ENCODE results near the gene MAN1A2.

The MAN1A2 gene

DNA sequence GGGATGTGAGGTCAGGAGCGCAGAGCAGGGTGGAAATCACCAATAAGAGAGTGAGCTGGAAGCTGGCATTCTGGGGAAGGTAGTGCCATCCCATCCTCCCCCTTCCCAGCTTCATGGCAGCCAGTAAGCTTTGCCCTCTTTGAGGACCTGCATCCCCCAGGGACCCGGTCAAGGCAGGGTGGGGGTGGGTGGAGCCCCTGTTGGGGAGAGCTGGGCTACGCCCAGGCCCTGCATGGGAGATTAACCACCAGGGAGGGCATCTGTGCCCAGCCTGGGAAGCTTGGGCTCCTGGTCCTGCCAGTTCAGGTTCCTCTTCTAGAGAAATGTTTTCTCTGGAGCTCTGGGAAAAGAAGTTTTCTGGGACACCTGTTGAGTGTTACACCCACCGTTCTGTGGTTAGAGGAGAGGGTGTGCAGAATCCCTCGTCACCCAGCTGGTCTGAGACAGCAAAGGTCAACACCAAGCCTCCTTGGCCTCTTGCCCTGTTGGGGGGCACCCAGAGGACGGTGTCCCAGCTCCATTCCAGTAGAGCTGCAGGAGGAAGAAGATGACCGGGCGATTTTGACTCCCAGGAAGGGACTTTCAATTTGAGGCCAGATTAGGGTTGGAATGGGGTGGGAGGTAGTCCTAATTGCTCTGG, 208.5 kb downstream of the MAN1A2 start:
- DNase-seq (ENCODE audit: low read depth in 2 of 2), result no peak

DNA sequence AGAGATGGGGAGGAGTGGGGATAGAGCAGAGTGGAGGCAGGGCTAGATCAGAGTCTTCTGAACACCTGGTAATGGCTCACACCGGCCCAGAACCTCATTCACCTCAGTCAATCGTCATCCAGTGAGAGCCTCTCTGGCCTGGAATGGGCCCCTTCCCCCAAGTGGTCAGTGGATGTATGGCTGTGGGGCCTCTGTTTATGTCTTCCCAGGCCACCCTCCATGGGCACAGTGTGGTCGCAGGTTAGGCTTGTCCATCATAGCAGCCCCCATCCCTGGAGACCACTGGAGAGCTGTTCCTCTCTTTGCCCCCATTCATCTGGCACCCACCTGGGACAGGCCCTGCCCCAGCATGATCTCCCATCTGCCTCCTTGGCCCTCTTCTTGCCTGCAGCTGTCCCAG, 209.0 kb downstream of the MAN1A2 start:
- no peak for DNase-seq (ENCODE audit: low read depth in 2 of 2)

DNA sequence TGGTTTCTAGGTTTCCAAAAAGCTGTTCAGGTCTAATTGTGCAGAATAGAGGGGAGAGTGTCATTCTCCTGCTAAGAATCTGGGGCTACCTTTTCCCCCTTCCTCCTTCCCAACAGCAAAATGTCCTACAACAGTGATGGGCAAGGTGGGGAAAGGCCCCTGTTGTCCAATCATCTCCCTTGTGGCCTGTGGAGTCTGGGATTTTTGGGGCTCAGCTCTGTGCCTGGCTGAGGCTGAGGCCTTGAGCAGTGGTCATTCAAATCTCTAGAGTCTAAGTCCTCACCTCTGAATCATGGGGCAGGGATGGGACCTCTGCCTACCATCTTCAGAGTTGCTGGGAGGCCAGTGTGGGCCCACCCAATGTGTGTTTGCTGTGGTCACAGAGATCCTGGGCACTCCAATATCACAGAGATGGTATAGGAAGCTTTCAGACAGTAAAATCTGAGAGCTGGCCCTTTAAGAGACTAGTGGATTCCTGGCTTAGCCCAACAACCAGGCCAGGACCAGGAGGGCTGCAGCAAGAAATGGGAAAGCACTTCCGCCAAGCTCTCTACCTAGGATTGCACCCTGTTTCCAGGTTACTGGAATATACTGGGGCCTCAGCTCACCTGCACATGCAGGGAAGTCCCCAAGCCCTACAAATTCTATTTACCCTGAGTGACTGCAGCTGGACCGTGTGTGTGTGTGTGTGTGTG, 210.1 kb downstream of the MAN1A2 start:
- no peak for DNase-seq (ENCODE audit: low read depth in 2 of 2)

DNA sequence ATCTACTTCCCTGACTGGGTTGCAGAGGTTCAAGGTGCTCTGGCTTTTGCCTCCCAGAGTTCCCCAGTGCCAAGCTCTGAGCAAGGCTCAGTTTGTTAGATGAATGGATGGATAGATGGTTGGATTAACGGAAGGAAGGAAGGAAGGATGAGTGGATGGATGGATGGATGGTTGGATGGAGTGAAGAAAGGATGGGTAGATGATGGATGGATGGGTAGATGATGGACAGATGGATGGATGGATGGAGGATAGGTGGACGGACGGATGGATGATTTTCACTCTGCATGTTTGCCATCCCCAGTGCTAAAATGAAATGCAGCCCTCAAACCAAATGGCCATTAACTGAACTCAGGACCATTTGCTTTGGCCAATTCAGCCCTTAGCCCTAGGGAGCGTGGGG, 211.2 kb downstream of the MAN1A2 start:
- no peak for DNase-seq (ENCODE audit: low read depth in 2 of 2)

All from activated CD8-positive, alpha-beta memory T cell treated with anti-CD3 and anti-CD28 coated beads for 4 hours (primary cell).